ENCODE measurements around the gene BTNL8. TPM values are rescaled to one million over a fixed set of nuclear protein-coding genes. Genes with fewer than 3 reads are reported as not detected.
A peak's percentile ranks its signal among the peaks of the same experiment; 100 is the strongest.

The BTNL8 gene
- total RNA-seq, 1 donor from 2014 or later = 0.45 TPM

- no peak for ATAC-seq
- no peak for DNase-seq (ENCODE audit: low spot score)
Measured at GRCh38 chr5:180950291-180950949, 51.5 kb downstream of the BTNL8 start.

GRCh38 chr5:180959661-180960060, 60.7 kb downstream of the BTNL8 start:
- ATAC-seq (no peak), DNase-seq (ENCODE audit: low spot score) (no peak)

GRCh38 chr5:180960209-180960608, 61.2 kb downstream of the BTNL8 start:
- ATAC-seq = no peak
- DNase-seq (ENCODE audit: low spot score) = no peak

GRCh38 chr5:180969406-180969805, 70.4 kb downstream of the BTNL8 start:
- ATAC-seq = no peak

GRCh38 chr5:180970336-180970735, 71.4 kb downstream of the BTNL8 start:
- DNase-seq (ENCODE audit: low spot score) (no peak), ATAC-seq (no peak)

More at GRCh38 chr5:180969406-180969805, 70.4 kb downstream of the BTNL8 start:
- no peak for DNase-seq (ENCODE audit: low spot score)

- ATAC-seq = no peak
- DNase-seq (ENCODE audit: low spot score) = no peak
Measured at GRCh38 chr5:180970875-180971274, 71.9 kb downstream of the BTNL8 start.

GRCh38 chr5:180974612-180975315, 75.8 kb downstream of the BTNL8 start:
- DNase-seq (ENCODE audit: low spot score) (no peak), ATAC-seq (no peak)

- ATAC-seq = no peak
- DNase-seq (ENCODE audit: low spot score) = no peak
Measured at GRCh38 chr5:180975338-180975737, 76.4 kb downstream of the BTNL8 start.

- DNase-seq (ENCODE audit: low spot score) (no peak), ATAC-seq (no peak)
Measured at GRCh38 chr5:180976518-180976917, 77.6 kb downstream of the BTNL8 start.

GRCh38 chr5:180977852-180978251, 78.9 kb downstream of the BTNL8 start:
- DNase-seq (ENCODE audit: low spot score) (no peak), ATAC-seq (no peak)

- DNase-seq (ENCODE audit: low spot score) = no peak
- ATAC-seq = peak; percentile 30
Measured at GRCh38 chr5:180982008-180982741, 83.2 kb downstream of the BTNL8 start.

- ATAC-seq (no peak), DNase-seq (ENCODE audit: low spot score) (no peak)
Measured at GRCh38 chr5:180988016-180988415, 89.1 kb downstream of the BTNL8 start.

- DNase-seq (ENCODE audit: low spot score) (no peak), ATAC-seq (no peak)
Measured at GRCh38 chr5:180988592-180988991, 89.6 kb downstream of the BTNL8 start, which contains the start of gene BTNL3. BTNL3 (plus strand) TSS chr5:180988846; CDS start chr5:180989029, 183 bp downstream.

- ATAC-seq (no peak), DNase-seq (ENCODE audit: low spot score) (no peak)
Measured at GRCh38 chr5:180990086-180990881, 91.3 kb downstream of the BTNL8 start.

GRCh38 chr5:180990882-180991242, 91.9 kb downstream of the BTNL8 start:
- DNase-seq (ENCODE audit: low spot score) = no peak

More at GRCh38 chr5:180990882-180991242, 91.9 kb downstream of the BTNL8 start:
- ATAC-seq = no peak

Other genes with a start within 250 kb of the BTNL8 start
- gene FLT4, start 249.6 kb upstream of the BTNL8 start, total RNA-seq = 7.7 TPM
- not detected for gene OR2Y1, start 159.1 kb upstream of the BTNL8 start, total RNA-seq
- 115 TPM for gene MGAT1, start 96.4 kb upstream of the BTNL8 start, total RNA-seq
- 7.3 TPM for gene ZFP62, start 37.9 kb upstream of the BTNL8 start, total RNA-seq
- gene BTNL3, start 89.7 kb downstream of the BTNL8 start, total RNA-seq = not detected
- gene BTNL9, start 141.1 kb downstream of the BTNL8 start, total RNA-seq = 8.8 TPM
- gene OR2V1, start 232.0 kb downstream of the BTNL8 start, total RNA-seq = not detected
- not detected for gene OR2V2, start 248.4 kb downstream of the BTNL8 start, total RNA-seq

Measured in left lobe of liver (tissue), 2 donors.